GM21825 (cell line): ENCODE data around the gene ACAA2.
A peak's percentile ranks its signal among the peaks of the same experiment; 100 is the strongest.
"Not testable (repeated sequence)": the region's sequence is repeated elsewhere in the genome, so short reads cannot be mapped to it uniquely, and the experiment has no call there.

Experiments
- ATAC-seq: cut with Tn5 transposase; IDR thresholded peaks from one replicate; pipeline ENCODE4 v1.9.1; 2021; ENCODE audit warnings: mild to moderate bottlenecking, moderate library complexity; ENCODE audit not compliant: unreplicated experiment

The ACAA2 gene

DNA sequence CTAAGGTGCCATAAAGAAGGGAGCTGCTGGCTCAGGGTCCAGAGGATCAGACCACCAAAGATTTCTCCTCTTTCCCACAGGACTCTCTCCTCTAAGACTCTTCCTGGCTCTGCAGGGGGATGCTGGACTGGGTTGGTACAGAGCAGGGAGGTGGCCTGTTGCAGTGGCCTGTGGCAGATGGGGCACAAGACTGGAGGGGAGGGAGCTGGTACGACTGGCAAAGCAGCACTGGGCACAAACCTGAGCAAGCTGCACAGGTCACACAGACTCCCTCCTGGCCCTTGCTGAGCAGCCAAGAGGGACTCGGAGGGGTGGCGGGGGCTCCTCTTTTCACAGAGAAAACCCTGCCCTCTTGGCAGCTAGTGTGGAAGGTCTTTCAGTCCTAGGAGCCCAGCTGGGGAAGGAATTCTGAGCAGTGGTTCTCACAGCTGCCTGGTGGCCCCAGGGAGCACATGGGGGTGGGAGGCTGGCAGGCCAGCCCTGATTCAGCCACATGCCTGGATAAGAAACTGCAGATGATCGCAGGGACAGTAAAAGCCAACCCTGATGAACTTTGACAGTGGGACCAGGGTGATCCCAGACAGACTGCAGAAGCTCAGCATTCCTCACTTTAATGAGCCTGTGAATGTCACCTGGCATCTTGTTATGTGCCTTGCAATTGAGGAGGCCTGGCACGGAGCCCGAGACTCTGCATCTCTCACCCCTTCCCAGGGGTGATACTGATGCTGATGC, 32.5 kb upstream of the ACAA2 start:
- no peak for ATAC-seq

DNA sequence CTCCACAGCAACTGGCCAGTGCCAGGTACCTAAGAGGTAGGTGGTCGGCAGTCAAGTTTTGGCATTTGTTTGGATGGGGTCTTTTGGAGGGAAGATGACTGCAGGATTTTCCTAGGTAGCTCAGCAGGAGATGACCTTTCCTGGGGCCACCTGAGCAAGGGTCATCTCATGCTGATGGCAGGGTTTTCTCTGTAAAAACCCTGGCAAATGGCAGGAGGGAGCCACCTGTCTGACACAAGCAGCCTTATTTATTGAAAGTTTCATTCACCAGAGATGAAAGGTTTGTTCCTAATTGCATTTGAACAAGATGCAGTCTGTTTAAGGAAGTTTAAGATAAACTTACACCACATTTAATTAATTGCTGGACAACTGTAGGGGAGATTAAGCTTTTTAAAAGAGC, 31.6 kb upstream of the ACAA2 start:
- ATAC-seq: no peak

DNA sequence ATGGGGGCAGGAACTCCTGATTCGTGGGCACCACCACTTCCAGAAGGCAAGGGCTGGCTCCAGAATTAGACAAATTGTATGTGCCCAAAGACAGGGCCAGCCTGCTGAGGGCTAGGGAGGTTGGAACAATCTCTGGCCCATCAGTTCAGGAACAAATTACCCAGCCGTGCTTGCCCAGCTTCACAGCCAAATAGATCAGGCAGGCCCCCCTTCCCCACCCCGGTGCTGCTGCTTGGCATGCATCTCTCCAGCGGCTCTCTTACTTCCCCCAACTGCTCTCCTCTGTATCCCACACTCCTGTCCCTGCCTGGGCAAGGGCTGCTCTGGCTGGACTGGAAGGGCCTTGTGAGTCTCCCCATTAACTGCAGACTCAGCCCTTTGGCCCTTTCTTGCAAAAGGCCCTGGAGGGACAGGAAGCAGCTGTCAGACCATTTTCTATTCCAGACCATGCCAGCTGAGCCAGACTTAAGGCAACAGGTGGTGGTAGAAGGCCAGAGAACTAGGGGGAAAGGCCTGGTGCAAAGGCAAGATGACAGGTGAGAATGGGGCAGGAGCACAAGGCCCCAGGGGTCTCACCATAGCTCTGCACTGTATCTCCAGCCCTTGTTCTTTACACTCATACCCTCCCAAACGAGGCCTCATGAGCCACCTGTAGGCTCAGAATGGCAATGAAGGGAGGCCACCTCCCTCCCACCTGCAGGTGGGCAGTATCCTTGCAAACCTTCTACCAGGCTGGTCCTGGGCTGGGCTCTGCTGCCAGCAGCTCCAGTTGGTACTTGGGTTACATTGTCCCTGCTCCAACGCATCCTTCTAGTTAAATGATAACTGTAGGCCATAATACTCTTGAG, 30.7 kb upstream of the ACAA2 start:
- no peak for ATAC-seq

DNA sequence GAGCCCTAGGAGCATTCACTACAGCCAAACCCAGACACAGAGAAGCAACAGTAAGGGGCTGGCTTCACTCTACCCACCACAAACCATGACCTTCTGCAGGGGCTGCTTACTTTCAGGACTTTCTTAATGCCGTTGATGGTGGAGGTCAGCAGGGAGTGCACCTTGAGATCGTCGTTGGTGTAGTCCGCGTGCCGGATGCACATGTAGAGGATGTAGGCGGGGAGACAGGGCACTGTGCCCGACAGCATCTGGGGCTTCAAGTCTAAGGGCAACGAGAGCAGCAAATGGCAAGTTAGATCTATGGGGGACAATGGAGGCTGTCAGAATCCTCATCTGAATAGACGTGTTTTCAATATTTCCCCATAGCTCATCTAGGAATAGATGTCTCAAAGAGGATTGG, 29.8 kb upstream of the ACAA2 start:
- ATAC-seq: no peak

DNA sequence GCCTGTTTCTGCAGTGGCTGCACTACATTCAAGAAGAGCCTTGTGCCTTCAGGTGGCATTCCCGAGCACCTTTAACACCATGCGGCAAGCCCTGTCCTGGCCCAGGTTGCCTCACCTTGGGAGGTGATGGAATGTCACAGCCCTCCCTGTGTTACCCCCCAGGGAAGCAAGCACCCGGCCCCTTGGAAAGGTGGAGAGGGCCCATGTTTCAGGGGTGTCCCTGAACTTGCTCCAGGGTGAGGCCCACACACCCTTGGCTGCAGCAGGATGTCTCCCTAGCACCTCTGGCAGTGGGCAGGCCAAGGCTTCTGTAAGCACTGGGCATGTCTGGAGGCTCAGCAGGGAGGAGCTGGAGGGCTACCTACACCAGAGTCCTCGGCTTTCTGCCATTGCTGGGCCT, 29.3 kb upstream of the ACAA2 start:
- ATAC-seq: no peak

DNA sequence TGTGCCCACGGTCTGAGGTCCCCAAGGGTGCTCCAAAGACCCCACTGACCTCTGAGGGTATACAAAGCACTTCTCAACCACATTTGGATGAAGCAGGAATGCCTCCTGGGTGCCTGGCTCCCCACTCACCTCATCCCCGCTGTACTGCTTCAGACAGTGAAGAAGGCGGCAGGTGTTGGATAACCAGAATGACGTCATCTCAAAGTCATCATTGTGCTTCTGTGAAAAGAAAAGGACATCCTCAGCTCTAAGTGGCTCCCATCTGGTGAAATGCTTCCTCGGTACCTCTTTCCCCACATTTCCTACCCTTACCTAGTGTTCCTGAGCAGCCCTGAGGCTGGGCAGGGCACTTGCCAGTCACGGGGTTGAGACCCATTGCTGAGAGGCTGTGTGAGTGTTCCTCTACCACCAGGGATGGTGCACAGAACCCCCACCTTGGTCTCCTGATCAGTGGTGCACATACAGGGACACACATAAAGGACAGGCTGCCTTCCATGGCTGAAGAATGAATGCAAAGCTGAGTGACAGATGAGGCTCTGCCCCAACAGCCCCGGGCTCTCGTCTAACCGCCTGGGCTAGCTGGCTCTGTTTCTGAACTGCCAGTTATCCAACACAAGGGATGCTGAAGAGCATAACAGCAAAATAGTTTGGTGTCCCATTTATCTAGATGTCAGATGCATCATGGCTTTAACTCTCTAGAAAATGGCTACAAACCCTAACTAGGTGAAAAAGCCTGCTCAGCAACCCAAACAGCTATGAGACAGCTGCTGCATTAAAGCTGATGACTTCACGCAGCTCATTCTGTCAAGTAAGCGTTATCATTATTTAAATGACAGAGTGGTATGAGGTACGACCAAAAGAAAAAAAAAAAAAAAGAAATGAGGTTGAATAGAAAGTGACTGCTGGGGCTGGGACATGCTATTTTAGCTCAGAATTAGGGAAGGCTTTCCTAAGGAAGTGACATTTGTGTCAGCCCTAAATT, 28.2 kb upstream of the ACAA2 start:
- no peak for ATAC-seq

DNA sequence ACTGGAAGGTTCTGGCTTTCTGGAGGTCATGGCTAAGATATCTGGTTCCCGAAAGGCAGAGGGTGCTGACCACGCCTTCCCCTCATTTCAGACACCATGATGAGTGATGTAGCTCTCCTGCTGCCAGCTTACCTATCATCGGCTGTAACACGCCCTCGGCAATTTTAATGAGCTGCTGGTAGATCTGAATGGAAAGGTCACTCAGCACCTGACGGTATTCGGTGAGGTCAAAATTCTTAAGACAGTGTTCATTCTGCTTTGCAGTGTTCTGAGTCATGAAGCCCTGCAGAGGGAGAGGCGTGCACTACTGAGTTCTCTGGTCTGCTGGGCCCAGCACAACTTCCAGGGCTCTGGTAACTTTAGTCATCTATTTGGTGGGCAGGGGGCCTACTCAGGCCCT, 25.7 kb upstream of the ACAA2 start:
- ATAC-seq: no peak

DNA sequence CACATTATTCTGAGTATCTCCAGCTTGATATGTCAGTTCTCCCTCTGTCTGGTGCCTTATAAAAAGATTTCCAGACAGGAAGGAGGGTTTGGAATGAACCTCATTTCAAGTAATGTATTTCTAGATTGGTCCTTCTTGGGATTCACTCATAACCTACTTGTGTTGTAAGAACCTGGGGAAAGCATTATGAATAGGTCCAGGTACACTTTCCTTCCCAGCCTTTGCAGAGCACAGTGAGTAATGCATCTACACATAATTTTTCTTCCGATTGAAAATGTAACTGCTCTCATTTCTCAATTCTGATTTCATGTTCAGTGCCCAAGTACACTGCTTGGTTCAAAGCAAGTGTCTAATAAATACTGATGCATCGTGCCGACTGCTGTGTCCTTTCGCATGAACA, 25.0 kb upstream of the ACAA2 start:
- no peak for ATAC-seq

DNA sequence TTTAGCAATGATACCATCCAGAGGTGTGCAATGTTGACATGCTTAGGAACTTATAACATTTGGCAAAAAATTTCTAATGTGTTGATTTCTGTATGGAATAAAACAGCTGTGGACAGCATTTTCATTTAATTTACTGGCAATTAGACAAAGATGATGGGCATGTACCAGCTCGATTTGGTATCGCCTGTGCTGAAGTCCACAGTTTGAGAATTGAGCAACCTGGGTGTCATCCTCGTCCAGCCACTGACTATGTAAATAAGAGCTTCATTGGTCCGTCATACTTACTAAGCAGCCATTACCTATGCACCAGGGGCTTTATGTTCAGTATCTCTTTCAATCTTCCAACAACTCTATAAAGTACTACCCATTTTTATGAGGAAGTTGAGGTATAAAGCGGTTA, 24.6 kb upstream of the ACAA2 start:
- no peak for ATAC-seq

DNA sequence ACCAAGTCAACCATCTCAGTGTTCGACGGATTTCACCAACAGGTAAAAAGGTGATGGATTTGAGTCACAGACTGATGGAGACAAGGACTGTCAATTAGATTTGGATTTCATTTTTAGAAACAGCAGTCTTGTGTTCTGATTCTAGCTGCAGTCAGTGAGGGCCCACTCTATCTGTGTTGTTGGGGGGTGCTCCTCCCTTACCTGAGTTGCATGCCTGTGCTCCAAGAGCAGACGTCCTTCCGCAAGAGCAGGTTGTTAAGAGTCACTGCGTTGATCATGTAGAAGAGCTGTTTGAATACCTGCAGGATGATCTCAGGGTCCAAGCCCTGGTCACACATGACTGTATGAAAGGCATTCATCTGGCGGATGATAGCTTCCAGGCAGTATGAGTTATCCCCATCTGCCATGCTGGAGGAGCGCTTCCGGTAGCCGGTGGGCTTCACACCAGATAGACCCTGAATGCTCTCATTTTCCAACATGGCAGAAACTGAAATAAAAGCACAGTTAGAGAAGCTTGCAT, 24.0 kb upstream of the ACAA2 start:
- not testable (repeated sequence) for ATAC-seq

DNA sequence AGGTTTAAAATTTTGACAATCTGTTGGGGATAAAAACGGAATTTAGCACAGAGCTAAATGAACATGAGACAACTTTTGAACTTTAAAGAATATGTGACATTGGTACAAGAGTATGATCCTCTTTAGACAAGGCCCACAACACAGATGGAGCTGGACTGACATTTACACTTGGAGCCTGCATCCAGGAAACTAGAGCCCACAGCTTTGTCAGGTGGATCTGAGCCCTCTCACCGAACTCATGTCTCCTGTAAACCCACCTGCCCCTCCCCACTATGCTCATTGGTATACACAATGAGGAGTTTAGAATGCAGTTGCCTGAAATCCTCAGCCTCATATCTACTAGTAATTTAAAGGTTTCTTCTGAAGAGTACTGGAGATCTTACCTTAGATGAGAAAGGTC, 22.1 kb upstream of the ACAA2 start:
- ATAC-seq: no peak

DNA sequence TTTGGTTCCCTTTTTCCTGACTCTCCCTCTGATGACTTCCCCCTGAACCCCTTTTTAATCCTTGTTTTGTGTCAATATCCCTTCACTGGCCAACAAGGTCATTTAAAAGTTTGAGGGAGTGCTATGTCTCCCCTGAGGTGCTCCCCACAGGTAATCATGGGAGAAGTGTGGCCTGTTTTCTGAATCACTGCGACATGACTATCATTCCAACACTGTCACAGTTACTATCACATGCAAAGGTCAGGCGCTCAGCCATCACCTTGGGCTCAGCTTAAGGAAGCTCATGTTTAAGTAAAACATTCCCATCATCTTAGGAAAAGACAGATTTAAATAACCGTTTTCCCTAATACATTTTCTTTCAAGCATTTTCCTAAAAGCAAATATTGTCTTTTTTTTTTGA, 20.9 kb upstream of the ACAA2 start:
- no peak for ATAC-seq

DNA sequence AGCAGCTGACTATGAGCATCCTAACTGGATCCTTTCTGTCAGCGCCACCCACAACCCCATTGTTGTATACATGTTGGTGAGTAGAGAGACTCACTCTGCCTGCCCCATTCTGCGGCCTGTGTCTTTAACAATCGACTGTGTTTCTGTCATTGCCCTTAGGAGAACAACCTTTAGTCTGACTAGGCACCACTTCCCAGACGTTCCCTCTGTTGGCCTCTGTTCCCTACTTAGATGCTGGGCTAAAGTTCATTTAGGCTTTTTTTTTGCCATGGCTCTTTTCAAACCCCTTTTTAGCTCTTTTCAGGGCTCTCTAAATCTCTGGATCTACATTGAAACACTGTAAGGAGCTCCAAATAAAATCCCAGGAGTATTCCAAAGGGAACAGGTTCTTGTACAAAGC, 20.5 kb upstream of the ACAA2 start:
- no peak for ATAC-seq

DNA sequence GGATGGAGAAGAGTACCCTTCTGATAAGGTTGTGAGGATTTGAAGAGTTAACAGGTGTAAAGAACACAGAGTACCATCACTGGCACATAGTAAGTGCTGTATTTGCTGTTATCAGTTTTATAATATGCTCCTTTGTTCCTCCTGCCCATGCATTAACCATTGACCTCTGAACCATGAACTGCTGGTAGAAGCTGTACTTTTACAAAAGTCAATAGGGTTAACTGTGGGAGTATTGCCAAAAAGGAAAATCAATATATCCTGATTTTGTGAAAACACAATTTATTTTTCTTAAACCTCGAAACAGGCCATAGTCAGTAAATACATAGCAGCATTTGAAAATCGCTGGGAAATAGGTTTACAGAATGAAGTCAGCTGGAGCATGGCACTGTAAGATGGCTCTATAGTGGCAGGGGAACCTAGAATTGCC, 18.9 kb upstream of the ACAA2 start:
- no peak for ATAC-seq

DNA sequence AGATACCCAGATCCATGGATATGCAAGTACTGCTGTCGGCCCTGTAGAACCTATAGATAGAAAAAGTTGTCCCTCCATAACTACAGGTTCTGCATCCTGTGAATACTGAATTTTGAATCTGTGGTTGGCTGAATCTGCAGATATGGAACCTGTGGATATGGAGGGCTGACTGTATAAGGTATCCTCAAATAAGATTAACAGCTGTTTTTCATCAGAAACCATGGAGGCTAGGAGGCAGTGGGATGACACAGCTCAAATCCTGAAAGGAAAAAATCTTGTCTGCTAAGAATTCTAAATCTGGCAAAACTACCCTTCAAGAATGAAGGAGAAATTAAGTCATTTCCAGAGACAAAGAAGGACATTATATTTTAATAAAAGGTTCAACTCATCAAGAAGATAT, 14.7 kb upstream of the ACAA2 start:
- ATAC-seq: no peak

DNA sequence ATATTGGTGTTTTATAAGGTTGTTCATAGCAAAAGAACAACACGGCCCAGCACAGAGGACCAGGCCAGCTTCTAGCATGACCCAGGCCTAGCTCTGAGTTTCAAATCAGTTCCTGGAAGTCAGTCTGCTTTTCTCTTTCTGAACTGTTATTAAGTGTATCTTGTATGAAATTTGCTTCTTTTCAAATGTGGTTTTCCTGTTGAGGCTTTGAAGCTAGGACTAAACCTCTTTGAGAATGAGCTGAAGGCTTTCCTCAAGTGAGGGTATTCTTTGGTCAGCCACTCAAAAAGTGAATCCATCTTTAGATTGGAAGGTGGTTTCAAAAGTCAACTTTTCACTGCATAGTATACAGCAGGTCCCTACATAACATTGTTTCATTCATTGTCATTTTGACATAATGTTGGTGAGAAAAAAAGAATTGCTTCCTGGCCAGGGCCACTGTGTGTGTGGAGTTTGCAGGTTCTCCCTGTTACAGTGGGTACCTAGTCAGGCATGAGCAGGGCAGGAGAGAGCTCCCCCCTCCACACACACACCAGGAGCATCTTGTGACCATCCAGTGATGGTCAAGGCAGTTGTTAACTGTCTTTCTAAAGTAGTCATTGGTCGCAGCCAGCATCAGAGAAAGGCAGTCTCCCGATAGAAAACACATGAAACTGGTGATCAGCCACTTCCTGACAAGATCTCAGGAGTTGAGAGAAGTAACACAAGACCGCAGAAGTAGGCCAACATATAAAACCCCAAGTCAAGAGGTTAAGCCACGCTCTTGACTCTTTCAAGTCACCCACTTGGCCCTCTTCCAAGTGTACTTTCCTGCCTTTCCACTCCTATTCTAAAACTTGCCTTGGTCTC, 6.7 kb upstream of the ACAA2 start:
- ATAC-seq: peak; percentile 60

DNA sequence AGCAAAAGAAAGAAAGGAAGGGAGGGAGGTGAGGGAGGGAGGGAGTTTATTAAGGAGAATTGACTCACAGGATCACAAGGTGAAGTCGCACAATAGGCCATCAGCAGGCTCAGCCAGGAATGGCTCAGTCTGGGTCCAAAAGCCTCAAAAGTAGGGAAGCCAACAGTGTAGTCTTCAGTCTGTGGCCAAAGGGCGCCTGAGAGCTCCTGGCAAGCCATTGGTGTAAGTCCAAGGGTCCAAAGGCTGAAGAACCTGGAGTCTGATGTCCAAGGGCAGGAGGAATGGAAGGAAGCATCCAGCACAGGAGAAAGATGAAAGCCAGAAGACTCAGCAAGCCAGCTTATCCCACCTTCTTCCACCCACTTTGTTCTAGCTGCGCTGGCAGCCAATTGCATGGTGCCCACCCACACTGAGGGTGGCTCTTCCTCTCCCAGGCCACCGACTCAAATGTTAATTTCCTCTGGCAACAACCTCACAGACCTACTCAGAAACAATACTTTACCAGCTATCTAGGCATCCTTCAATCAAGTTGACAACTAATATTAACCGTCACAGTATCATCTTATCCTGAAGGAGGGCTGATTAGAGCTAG, 5.8 kb upstream of the ACAA2 start:
- no peak for ATAC-seq

DNA sequence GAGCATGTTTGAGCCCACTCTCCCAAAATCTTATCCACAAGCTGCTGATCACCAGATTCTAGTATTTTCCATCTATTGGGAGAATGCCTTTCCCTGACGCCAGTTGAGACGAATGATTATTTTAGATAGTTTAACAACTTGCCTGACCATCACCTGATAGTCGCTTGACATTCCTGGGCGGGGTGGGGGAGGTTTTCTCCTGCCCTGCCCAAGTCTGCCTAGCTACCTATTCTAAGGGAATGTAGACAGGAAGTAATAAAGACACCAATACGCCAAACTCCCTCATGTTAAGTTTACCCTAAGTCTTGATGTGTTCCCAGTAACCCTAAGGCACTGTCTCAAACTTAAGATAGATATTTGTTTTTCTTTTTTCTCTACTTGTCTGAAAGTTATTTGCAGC, 4.6 kb upstream of the ACAA2 start:
- ATAC-seq: no peak

DNA sequence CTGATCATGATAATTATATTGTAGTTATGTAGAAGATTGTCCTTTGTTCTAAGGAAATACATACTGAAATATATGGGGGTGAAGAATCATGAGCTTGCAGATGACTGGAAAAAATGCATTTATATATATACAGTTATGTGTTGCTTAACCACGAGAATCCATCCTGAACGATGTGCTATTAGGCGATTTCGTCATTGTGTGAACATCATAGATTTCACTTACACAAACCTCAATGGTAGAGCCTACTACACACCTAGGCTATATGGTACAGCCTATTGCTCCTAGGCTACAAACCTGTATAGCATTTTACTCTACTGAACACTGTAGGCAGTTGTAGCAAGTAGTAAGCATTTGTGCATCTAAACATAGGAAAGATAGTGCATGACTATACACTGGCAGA, 2.6 kb upstream of the ACAA2 start:
- ATAC-seq: no peak

DNA sequence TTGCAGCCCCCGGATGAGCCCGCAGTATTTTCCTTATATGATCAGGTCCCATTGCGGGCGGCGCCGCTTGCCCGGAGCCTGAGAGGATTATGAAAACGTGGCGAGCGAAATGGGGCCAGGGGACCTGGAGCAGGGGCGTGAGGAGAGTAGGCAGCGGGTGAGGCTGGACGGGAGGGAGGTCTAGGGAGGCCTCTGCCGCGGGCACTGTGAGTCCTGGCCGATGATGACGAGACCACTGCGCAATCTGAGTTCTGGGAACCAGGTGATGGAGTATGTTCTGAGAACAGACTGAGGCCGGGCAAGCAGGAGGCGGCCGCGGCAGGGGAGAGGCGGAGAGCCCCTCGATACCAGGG, 790 bp upstream of the ACAA2 start:
- ATAC-seq: peak; percentile 11
